ENCODE measurements around the gene NPFF. TPM values are rescaled to one million over a fixed set of nuclear protein-coding genes. Genes with fewer than 3 reads are reported as not detected.

Gene NPFF
- total RNA-seq, 1 donor from 2014 or later, result not detected

DNA sequence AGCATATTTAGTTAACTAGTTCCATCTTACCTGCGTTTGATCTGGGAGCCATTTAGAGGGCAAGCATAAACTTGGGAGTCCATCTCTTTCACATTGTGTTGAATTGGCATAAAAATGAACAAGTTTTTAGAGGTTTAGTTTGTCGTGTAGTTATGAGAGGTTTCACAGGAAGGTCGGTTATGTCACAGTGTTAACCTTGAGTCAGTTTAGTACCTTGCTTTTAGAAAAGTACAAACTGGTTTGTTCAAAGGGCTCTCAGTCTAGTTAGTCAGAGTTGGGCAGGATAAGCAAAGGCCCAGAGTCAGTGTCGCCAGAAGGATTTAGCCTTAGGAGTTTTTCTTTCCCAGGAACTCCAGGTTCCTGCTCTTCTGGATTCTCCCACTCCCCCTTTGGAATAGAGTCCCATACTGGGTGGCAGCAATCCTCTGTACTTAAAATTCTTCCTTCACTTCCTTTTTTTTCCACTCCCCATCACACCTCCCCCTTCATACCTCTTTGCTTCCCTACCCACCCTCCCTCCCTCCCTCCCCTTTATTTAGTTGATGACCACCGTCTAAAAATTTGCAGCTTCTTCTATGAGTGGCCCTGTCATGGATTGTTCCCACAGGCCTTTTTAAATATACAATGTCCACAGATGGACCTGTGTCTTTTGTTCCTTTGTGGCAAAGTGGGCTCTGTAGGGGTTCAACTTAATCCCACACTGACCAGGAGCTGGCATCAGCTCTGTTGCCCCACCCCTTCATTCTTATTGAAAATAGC is 43.3 kb downstream of the NPFF start:
- no peak for DNase-seq
- no peak for ATAC-seq (ENCODE audit: poor library complexity)
- intact Hi-C loops (cut with DNase I), result loop anchor here (5.0 kb wide), 1 partner anchor 33 kb away; the partner anchor contains the start of gene MAP3K12

DNA sequence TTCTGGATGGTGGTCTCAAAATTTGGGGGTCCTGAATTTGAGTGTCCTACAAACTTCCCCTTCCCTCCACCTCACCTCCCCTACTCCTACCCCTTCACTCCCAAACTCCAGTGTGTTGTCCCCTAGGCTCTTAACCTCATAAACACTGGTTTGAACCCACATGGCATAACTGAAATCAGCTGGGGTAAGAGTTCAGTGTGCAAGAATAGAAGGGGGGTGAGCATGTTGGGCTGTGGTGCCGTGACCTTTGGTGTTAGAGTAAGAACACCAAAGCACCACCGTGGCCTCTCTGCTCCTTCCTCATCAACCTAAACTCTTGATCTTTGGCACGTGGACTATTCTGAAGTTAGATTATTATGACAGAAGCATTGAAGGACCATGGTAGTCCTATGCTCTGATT is 44.3 kb downstream of the NPFF start:
- intact Hi-C loops (cut with DNase I), result loop anchor here (5.0 kb wide), 1 partner anchor 34 kb away; the partner anchor contains the start of gene MAP3K12
- no peak for ATAC-seq (ENCODE audit: poor library complexity)
- no peak for DNase-seq

DNA sequence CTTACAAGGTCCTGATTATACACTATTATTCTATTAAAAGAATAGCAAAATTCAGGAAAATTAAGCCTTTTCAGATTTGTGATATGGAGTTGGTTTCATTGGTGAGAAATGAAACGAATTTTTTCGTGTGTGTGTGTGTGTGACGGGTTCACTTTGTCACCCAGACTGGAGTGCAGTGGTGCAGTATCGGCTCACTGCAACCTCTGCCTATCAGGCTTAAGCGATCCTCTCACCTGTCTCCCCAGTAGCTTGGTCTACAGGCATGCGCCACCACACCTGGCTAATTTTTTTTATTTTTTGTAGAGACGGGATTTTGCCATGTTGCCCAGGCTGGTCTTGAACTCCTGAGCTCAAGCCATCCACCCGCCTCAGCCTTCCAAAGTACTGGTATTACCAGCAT is 45.7 kb downstream of the NPFF start:
- ATAC-seq (ENCODE audit: poor library complexity) (no peak), DNase-seq (no peak)
- intact Hi-C loops (cut with DNase I), result loop anchor here (5.0 kb wide), 1 partner anchor 36 kb away; the partner anchor contains the start of gene MAP3K12

DNA sequence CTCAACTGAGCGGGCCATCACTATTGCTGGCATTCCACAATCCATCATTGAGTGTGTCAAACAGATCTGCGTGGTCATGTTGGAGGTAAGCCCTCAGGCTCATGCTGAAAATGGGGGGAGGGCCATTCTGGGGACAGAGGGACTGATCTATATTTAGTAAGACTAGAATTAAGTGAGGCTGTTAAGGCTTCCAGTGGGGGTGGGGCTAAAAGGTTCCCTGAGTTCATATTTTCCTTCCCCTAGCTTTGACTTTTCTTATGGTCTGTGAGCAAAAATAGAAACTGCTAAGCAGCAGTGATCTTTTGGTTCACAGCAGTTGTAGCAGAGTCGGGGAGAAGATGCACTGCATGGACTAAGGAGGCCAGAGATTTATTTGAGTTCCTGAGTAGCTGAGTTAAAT is 46.2 kb downstream of the NPFF start:
- no peak for DNase-seq
- intact Hi-C loops (cut with DNase I), result loop anchor here (5.0 kb wide), 1 partner anchor 36 kb away; the partner anchor contains the start of gene MAP3K12
- peak; percentile 87 for ATAC-seq (ENCODE audit: poor library complexity)

DNA sequence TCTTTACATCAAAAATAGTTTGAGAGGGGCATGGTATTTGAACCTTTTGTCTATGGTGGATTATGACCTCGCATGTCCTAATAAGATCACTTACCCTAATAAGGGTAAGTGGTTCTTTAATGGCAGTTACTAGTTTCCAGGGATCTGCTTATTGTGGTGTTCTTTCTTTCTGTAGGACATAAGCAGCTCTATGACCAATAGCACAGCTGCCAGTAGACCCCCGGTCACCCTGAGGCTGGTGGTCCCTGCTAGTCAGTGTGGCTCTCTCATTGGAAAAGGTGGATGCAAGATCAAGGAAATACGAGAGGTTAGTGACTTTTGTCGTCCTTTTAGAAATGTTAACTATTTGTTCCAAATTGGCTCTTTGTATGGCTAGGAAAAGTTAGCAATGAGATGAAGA is 48.2 kb downstream of the NPFF start:
- DNase-seq, result no peak
- no peak for ATAC-seq (ENCODE audit: poor library complexity)
- intact Hi-C loops (cut with DNase I), result no loop called here

Other genes with a start within 250 kb of the NPFF start
- 0.81 TPM for gene ESPL1, start 239.2 kb downstream of the NPFF start, total RNA-seq
- gene PFDN5, start 211.9 kb downstream of the NPFF start, total RNA-seq, result 359 TPM
- gene MYG1, start 207.8 kb downstream of the NPFF start, total RNA-seq, result 37.0 TPM
- 40.9 TPM for gene AAAS, start 185.9 kb downstream of the NPFF start, total RNA-seq
- not detected for gene SP7, start 171.1 kb downstream of the NPFF start, total RNA-seq
- gene SP1, start 127.3 kb downstream of the NPFF start, total RNA-seq, result 26.3 TPM
- gene AMHR2, start 83.6 kb downstream of the NPFF start, total RNA-seq, result not detected
- 46.0 TPM for gene PRR13, start 65.8 kb downstream of the NPFF start, total RNA-seq
- 503 TPM for gene PCBP2, start 55.4 kb downstream of the NPFF start, total RNA-seq
- 5.5 TPM for gene MAP3K12, start 8.0 kb downstream of the NPFF start, total RNA-seq
- gene TARBP2, start 6.2 kb downstream of the NPFF start, total RNA-seq, result 10.8 TPM
- 29.1 TPM for gene ATF7, start 118.9 kb upstream of the NPFF start, total RNA-seq
- 569 TPM for gene ATP5MC2, start 168.6 kb upstream of the NPFF start, total RNA-seq
- gene CALCOCO1, start 220.0 kb upstream of the NPFF start, total RNA-seq, result 179 TPM
- 0.83 TPM for gene CISTR, start 244.5 kb upstream of the NPFF start, total RNA-seq